Measurements from ENCODE around the gene DAPK2.

The DAPK2 gene

DNA sequence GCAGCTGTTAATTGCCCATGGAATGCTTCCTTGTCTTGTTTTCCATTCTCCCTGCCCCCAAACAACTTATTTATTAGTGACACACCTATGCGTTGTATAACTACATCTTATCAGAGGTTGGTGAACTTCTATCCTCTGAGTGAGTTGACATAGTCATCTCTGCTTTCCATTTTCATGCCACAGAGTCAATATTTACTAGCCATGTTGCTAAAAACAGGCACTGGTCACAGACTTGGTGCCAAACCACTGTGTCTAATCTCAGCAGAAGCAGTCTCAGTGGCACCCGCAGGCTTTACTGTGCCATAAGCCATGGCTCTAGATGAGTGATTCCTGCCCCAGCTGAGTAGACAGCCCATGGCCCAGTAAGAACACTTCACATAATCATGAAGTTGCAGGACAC is 26.5 kb downstream of the DAPK2 start:
- no peak for DNase-seq

DNA sequence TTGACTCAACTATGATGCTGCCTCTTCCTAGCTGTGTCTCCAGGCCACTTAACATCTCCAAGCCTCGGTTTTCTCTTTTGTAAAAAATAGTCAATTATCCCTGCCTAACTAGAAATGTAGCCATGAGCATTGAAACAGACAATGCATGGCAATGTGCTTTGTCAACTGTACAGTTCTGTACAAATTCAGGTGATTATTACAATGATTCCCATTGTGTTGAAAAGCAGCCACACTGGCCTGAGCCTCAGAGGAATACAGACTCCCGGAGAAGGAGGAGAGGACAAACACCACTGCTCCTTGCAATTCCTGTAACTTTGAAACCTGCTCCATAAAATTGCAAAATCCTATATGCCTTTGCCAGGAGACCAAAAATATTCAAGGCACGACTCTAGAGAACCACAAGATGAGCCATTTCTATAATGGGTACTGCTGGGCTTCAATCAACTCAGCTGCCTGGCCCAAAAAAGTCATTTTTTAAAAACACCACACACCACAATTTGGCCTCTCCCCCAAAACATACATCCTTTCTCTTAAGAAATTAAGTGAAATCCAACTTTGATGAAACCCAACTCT is 28.6 kb downstream of the DAPK2 start:
- no peak for DNase-seq

DNA sequence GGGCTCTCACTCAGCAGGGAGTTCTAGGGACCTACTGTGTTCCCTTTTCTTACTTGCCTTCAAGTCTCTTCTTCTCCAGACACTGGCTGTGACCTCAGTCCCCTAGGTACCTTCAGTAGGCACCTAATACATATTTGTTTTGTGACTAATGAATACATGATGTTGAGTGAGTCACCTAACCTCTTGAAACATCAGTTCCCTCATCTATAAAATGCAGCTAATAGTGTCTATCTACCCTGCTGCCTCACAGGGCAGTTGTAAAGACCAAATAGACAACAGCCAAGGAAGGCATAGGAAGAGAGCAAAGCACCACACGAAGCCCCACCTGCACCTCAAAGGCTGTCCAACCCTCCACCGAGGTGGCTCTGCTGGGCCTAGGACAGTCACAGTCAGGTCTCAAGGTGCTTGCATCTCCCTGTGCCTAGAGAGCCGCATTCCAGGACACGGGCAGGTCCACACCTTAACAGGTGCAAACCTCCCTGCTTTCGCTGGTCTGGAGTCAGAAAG is 29.1 kb downstream of the DAPK2 start:
- no peak for DNase-seq

DNA sequence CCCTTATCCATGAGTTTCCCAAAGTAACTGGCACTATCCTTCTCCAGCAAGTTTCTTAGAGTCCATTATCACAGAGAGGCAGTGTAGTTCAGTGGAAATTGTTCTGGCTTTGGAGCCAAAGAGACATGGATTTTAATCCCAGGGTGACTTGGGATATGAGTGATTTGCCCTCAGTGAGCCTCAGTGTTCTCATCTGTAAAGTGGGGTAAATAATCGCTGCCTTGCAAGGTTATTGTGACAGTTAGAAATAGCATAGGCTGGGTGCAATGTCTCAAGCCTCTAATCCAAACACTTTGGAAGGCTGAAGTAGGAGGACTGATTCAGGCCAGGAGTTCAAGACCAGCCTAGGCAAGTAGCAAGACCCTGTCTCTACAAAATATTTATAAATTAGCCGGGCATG is 30.0 kb downstream of the DAPK2 start:
- DNase-seq: no peak

DNA sequence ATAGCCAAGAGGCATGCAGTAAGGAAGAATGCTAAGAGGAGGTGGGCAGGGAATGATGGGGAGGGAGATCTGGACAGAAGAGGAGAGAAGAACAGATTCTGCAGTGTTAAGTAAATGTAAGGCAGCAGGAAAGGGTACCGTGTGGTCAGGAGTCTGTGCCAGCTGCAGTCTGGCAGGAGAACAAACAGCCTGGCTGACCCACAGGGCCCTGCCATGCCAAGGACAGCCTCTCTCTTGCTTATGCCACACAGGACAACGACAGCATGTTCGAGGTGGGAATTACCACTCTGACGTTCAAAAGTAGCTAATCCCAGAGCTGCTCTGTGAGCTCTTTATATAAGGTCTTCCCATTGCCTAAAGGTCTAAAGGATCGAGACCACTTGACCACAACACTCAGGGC is 31.3 kb downstream of the DAPK2 start:
- DNase-seq: no peak

DNA sequence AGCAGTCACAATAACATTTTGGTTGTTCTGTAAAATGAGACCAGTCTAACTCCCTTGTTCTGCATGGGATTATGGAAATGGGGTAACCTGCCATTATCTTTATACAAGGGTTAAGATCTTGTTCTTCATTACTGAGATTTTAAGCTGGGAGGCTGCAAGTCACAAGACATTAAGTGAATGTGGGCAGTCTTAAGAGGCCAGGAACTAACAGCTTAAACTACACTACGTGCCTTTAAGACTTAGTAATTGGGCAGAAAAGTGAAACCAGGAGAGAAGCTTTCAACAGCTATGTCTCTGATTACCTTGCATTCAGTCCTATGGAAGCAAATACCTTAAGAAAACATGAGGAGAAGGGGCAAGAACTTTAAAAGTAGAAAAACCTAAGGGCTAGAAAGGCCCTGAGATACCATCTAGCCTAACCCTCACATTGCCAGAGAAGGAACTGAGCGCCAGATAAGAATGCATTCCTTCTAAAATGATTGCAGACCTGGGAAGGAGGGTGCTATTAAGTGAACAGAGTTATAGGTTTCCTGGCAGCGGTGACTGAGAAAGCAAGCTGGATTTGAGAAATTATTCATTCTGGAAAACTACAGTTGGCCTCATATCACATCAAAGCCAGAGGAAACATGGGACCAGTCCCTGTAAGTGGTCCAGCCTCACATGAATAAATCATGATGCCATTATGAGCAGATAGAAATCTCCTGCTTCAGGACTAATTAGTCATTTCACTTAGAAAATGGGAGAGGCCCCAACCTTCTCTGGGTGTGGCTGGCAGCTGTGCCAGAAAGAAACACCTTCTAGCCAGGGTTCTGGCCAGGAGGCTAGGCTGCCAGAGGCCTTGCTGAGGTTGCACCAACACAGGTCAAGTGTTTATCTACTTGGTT is 32.9 kb downstream of the DAPK2 start:
- no peak for DNase-seq

DNA sequence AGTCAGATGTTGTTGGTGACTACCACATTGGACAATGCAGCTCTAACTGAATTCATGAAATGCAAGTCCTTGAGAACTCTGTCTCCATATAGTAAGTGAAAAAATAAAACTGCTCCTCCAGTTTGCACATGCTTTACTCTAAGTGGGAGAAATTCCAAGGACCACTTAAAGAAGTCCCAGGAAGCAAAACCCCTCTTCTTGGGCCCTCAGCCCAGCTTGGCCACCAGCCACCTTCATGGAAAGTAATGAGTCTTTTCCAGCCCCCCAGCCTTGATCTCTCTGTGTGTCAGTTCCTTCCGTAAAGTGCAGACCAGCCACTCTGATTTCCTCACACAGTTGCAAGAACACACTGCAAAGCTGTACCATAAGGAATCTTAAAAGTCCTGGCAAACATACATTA is 34.5 kb downstream of the DAPK2 start:
- DNase-seq: no peak

DNA sequence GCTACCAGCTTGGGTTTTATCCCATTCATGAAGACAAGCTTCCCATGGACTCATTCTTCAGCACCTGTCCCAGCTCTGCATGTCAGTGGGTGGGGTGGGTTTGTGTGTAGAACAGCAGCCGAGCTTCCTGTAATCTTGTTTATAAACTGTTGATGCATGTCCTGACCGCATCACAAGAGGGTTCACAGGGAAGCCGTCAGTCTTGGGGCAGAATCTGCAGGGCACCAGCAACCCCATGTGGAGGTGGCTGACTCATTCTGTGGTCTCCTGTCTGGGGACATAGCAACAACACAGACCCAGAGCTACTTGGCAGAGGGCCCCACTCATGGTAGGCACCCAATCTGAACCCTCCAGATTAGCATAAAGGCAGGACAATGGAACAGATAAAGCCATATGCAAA is 35.6 kb downstream of the DAPK2 start:
- no peak for DNase-seq

DNA sequence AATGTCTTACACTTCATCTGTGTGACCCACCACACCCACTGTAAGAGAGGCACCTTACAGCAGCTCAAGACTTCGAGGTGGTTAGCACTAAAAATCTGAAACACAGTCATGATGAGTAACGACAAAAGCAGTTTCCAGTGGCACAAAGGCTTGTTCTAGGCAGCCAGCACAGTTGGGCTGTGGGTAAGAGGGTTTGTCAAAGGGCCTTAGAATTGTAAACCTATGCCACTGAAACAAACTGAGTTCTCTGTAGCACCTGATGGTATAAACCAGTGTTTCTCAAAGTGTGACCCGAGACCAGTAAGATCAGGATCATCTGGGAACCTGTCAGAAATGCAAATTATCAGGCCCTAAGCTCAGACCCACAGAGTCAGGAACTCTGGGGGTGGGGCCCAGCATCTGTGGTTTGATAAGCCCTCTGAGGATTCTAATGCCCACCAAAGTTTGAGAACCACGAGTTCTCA is 36.5 kb downstream of the DAPK2 start:
- DNase-seq: no peak

DNA sequence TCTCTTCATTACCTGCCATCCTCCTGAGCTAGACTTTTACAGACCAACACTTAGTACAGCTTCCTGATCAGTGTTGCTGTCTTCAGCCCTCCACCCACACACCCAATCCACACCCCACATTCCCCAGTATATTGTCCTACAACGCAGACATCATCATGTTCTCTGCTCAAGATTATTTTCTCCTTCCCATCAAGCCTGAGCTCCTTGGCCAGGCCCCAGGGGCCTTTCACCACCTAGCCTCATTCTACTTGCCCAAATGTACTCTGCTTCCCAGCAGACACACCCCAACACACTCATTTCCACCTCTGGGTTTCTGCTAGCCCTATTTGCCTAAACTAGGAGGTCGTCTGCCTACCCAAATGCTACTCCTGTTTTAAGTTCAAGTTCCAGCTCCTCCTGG is 37.0 kb downstream of the DAPK2 start:
- DNase-seq: no peak

DNA sequence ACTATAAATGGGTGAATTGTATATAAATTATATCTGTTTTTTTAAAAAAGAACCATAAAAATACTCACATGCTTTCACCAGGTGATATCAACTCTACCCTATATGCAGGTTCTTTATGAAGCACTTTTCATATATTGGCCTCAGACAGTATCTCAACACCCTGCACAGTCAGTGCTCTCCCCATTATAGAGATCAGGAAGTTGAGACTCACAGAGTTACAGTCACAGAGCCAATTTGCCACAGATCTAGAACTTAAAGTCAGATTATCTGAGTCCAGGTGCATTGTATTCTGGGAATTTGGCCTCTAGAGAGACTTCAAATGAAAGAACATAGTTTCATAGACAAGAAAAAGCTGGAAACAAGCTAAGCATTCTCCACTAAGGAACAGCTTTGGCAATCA is 38.1 kb downstream of the DAPK2 start:
- no peak for DNase-seq

DNA sequence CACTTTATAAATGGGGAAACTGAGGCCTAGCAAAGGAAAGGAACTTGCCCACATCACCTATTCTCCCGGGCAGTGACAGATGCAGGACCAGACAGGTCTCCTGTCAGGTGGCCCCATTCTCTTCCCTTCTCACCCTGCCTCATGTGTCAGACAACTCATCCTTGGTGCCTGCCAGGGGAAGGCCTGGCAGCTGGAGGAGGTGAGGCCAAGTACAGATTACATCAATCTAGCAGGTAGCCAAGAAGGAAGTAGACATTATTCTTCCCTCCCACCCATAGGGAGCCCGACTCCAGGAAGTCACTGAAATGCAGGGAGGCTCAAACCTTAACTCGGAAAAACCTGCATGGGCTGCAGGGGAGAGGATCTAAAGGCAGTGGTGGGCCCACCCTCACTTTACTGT is 39.6 kb downstream of the DAPK2 start:
- DNase-seq: no peak

DNA sequence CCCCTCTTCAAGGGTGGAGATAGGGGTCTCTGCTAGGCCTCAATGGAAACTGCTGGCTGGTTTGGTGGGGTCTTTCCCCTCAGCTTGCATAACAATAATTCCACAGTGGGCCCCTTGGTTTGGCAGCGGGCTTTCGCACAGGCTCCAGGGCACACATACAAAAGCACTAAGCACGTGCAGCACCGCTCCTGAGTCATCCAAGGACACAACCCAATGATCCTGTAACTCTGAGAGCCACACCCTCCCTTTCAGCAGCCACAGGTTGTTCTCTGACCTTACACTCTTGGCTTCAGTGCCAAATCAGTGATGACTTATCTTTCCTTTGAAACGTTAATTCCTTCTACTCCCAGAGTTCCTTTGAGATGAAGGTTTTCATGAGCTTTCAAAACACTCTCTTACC is 41.7 kb downstream of the DAPK2 start:
- DNase-seq: no peak

DNA sequence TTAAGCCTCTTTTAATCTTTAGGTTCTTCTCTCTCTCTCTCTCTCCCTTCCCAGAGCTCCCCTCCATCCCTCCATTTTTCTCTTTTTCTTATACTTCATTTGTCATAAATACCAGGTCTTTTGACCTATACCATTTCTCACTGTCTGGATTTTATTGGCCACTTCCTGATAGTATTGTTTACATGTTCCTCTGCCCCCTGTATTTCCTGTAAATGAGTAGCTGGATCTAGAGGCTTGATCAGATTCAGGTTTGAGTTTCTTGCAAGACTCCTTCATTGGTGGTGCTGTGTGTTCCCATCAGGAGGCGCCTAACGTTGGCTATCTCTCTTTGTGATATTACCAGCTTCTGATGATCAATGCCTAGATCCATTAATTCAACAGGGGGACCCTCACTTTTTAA is 42.2 kb downstream of the DAPK2 start:
- DNase-seq: no peak

DNA sequence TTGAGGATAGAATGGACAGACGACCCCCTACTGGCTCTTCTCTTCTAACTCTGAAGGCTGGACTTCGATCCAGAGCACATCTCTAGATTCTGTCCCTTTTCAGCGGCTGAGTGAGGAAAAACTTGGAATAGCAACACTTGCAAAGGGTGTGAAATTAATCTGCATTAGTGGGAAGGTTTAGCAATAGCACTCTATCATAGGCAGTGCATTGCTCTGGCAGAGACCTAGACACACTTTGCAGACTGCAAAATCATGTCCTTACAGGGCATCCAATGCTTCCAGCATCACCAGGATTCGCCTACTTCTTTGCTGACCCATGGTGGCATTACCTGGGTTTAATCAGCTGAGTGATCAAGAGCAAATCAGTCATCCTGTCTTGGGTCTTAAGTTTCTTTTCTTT is 43.1 kb downstream of the DAPK2 start:
- DNase-seq: no peak

DNA sequence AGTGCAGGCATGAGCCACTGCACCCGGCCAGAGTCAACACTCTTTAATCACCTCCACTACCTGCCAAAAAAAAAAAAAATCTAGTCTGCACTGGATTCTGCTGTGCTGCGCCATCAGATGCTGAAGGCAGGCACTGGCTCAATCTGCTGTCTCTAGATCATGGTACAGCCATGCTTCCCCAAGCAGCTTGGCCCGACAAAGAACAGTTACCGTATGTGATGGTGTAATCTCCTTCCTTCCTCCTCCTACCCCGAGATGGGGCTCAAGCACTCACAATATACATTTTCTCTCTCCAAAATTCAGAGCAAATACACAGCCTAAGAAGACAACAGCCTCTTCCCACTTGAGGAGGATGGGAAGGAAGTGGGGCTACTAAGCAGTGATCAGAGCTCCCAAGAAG is 45.1 kb downstream of the DAPK2 start:
- DNase-seq: no peak

DNA sequence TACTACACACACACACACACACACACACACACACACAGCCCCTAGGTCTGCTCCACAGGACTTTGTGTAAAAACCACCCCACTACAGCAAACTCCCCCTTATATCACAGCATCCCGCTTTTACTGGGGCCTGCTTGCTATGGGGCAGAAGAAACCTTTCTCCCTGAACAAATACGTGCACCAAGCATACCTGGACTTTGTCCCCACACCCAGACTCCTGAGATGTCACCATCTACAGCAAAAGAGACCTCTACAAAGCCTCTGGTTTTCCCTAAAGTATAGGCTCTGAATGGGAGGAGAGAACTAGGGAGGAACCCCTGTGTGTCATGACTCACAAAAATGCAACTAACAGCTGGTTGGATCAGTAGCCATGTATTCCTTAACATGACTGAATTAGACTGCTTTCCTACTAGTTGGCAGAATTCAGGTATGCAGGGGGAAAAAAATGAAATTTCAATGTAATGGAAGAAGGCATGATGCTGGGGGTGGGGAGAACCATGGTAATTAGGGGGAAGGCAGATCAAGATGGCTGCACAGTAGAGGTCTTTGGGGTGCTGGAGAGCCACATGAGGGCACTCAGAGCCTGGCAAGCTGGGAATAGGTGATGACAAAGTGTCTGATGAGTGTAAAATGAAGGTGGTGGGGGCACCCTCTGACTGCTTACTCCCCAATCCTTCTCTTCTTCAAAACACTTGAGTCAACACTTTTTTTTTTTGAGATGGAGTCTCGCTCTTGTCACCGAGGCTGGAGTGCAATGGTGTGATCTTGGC is 45.9 kb downstream of the DAPK2 start:
- DNase-seq: no peak

DNA sequence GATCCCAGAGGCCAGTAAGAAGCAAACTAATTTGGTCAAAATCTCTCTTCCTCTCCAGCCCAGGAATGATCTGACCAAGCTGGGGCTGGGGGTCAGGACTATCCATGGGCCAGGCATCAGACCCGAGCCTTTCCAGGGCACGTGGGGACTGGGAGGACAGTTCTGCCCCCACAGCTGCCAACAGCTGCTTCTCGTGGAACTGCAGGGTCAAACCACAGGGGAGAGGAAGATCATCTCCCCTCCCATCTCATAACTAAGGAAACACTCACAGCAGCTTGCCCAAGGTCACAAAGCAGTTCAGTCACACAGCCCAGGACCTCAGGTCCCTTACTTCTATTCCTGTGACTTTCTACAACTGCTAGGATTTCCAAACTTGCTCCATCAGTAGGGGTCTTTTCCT is 47.1 kb downstream of the DAPK2 start:
- DNase-seq: no peak

DNA sequence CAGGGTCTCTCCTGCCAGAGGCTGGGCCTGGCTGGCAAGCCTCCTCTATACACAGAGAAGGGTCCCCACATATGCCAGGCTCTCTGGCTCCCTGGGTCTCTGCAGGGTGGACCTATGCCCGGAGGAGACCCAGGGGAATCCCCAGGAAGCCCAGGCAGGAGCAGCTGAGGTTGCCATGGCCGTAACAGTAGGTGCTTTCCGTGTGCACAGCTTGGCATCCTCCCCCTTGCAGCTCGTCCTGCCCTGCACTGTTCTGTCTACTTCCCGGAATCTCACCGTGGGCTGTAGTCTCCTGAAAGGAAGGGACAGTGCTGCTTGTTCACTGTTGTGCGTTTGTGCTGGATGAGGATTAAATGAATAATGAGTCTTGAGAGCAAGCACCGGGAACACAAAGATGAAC is 47.8 kb downstream of the DAPK2 start:
- DNase-seq: no peak

DNA sequence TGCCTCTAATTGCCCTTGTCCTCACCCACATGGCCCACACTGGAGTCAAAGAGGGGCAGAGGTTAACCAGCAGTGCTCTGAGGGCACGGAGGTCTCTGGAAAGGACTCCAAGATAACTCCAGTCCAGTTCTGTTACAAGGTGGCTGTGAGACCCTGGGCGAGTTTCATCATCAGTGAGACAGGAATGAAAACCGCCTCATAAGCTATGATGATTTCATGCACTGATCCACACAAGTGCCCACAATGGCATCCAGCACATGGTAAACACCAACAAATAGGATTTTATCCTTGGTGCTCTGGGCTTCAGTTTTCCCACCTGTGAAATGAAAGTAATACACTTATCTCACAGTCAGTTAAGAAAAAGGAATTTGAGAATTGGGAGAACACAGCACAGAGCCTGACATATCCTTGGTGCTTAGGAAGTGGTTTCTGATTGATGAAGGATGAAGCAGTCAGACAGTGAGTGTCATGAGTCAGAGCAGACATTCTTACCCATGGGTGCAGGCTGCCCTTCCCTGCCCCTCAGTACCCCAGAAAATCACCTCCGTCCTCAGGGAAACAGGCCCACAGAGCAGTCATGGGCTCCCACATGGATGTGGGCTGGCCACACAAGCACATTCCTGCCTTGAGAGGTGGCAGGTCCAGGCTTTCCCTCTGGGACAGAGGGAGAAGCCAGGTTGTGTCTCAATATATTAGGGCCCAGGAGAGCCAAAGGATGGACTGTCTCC is 48.4 kb downstream of the DAPK2 start:
- no peak for DNase-seq

DNA sequence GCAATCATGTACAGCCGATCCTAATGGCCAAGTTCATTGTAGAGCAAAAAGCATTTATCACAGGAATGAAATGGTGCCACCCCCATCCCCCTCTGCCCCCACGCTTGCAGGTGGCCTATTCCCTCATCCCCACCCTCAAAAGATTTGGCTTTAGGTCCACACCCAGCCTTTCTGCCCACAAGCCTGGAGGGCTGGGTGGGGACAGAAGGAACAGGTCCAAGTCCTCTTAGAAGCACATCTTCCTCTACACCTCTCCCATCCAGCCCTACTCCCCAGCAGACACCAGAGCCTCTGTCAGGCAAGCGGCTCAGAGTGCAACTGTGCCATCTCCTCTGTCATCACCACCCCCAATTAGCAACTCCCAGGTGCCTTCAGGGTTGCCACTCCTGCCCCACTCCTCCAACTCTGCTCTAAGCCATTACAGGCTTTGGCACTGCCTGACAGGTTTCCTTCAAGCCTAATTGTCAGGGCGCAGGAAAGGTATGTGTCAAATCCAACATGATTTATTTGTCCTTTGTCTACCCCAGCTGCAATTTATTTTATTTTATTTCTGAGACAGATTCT is 49.4 kb downstream of the DAPK2 start:
- no peak for DNase-seq

DNA sequence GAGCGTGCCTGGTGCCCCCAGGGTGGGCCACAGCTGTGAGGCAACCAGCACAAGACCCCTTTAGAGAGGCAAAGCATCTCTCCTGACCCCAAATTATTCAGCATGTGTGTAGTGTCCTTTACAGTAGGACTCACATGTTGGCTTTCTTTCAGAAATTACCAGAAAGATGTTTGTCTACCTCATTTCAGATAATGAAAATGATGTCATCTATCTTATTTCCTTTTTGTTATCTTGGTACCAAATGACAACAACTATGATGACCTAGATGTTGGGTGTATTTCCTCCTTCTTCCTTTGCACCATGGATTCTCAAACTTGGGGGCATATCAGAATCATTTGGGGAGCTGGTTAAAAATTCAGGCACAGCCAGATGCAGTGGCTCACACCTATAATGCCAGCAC is 50.5 kb downstream of the DAPK2 start:
- DNase-seq: no peak
